ENCODE data around the gene CFAP299. TPM values are rescaled to one million over a fixed set of nuclear protein-coding genes. Genes with fewer than 3 reads are reported as not detected.

CFAP299 gene
- total RNA-seq, 4 donors from 2014 or later, result 1.2 TPM; not detected in 3

DNA sequence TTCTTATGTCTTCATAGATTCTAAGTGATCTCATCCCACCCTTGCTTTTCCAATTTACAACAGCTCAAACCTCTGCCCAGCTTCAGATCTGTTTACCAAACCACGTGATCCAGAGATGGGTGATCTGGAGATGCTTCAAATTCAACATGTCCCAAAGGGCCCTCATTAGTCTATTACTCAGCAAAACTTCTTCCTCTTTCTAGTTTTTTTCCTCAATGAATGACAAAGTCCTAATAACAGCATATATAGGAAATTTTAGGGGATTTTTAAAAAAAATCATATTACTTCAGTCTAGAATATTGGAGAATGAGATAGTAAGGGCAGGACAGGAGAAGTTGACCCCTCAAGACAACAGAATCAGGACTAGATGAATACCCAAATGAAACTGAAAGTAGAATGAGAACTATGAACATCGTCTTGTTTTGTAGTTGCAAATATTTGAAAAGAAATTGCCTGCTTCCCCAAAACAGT lies 127.1 kb downstream of the CFAP299 start:
- intact Hi-C loops (cut with DNase I; ENCODE audit: low total_unique reads), result no loop called here
- H3K9me3 ChIP-seq, result no peaks in the 10 kb centered on the region
- H3K27me3 ChIP-seq, result no peaks in the 10 kb centered on the region
- H3K27ac ChIP-seq, result no peak overlapping the region
- TF ChIP-seq, protein P1, sequence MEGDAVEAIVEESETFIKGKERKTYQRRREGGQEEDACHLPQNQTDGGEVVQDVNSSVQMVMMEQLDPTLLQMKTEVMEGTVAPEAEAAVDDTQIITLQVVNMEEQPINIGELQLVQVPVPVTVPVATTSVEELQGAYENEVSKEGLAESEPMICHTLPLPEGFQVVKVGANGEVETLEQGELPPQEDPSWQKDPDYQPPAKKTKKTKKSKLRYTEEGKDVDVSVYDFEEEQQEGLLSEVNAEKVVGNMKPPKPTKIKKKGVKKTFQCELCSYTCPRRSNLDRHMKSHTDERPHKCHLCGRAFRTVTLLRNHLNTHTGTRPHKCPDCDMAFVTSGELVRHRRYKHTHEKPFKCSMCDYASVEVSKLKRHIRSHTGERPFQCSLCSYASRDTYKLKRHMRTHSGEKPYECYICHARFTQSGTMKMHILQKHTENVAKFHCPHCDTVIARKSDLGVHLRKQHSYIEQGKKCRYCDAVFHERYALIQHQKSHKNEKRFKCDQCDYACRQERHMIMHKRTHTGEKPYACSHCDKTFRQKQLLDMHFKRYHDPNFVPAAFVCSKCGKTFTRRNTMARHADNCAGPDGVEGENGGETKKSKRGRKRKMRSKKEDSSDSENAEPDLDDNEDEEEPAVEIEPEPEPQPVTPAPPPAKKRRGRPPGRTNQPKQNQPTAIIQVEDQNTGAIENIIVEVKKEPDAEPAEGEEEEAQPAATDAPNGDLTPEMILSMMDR (IDR thresholded peaks at IDR 0.05), result no peak
- no peak for TF ChIP-seq POLR2A (IDR thresholded peaks at IDR 0.05)
- H3K4me1 ChIP-seq, result no peaks in the 10 kb centered on the region
- H3K36me3 ChIP-seq, result no peaks in the 10 kb centered on the region
- no peak overlapping the region for H3K4me3 ChIP-seq
- DNase-seq, result no peak

DNA sequence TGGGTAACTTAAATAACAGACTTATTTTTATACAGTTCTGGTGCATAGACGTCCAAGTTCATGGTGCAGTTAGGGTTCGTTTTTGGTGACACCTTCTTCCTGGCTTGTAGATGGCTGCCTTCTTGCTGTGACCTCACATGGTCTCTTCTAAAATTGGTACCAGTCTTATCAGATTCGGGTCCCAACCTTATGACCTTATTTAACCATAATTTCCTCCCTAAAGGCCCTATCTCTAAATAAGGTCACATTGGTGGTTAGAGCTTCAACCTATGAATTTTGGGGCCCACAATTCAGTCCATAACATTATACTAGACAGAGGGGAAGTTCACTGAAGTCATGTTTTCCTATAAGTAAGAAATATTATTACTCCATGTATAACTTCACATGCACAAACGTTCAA lies 128.0 kb downstream of the CFAP299 start:
- DNase-seq, result no peak
- no peaks in the 10 kb centered on the region for H3K36me3 ChIP-seq
- H3K27me3 ChIP-seq, result no peaks in the 10 kb centered on the region
- no peaks in the 10 kb centered on the region for H3K4me1 ChIP-seq
- H3K4me3 ChIP-seq, result no peak overlapping the region
- H3K27ac ChIP-seq, result no peak overlapping the region
- intact Hi-C loops (cut with DNase I; ENCODE audit: low total_unique reads), result no loop called here
- H3K9me3 ChIP-seq, result no peaks in the 10 kb centered on the region
- TF ChIP-seq, protein P1 (IDR thresholded peaks at IDR 0.05), result no peak
- TF ChIP-seq POLR2A (IDR thresholded peaks at IDR 0.05), result no peak

DNA sequence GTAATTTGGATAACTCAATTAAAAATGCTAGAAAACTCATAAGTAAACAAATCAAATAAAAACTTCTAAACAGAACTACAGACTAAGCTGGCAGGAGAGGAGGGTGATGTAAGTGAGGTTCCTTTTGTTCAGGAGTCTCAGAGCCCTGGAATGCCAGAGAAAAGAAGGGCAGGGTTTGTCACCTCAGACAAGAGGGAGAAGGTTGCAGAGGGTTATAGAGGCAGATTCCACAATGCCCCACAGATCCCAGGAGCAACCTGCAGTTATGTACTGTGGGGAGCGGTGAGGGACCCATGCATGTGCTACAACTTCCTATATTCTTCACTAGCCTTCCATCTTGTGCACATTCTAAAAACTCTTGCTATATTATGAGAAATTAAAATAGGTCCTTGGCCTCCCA lies 129.7 kb downstream of the CFAP299 start:
- H3K4me1 ChIP-seq, result no peaks in the 10 kb centered on the region
- intact Hi-C loops (cut with DNase I; ENCODE audit: low total_unique reads), result no loop called here
- DNase-seq, result no peak
- H3K9me3 ChIP-seq, result no peaks in the 10 kb centered on the region
- no peak overlapping the region for H3K27ac ChIP-seq
- no peak for TF ChIP-seq POLR2A (IDR thresholded peaks at IDR 0.05)
- TF ChIP-seq, protein P1 (IDR thresholded peaks at IDR 0.05), result no peak
- H3K4me3 ChIP-seq, result no peak overlapping the region
- H3K27me3 ChIP-seq, result no peaks in the 10 kb centered on the region
- no peaks in the 10 kb centered on the region for H3K36me3 ChIP-seq

DNA sequence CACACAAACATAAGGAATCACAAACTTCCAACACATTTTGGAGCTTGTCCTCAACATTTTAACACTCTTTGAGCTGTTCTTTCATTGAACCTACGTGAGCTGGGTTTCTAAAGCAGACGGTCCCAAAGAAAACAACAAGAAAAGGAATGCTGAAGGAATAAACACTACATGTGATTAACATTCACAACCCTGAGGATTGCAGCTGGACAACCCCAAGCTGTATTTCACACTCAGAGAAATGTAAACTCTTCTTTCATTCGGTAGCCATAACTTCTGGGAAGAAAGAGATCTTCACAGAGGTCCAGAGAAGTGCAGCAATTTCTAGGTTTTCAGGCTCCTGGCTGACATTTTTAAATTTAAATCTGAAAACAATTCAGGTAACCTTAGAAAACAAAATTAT lies 130.2 kb downstream of the CFAP299 start:
- no peak overlapping the region for H3K4me3 ChIP-seq
- intact Hi-C loops (cut with DNase I; ENCODE audit: low total_unique reads), result no loop called here
- H3K36me3 ChIP-seq, result no peaks in the 10 kb centered on the region
- TF ChIP-seq, protein P1 (IDR thresholded peaks at IDR 0.05), result no peak
- H3K27ac ChIP-seq, result no peak overlapping the region
- no peak for DNase-seq
- H3K9me3 ChIP-seq, result no peaks in the 10 kb centered on the region
- H3K27me3 ChIP-seq, result no peaks in the 10 kb centered on the region
- H3K4me1 ChIP-seq, result no peaks in the 10 kb centered on the region

DNA sequence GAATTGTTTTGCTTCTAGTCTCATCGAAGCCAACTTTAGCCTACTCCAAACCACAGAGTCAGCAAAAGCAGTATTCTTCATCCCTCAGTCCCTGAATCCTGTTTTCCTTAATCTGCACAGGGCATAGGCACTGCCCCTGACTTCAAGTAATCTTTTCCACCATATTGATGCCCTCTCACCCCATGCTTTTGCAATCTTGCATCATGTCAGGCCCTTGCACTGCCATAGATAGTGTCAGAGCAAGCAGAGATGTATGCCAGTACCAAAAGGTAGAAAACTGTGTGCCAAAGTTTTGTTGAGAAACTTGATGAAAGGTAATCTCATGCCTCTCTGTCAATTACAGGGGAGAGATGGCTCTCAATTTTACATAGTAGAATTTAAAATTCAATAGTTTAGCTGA lies 131.1 kb downstream of the CFAP299 start:
- Histone ChIP-seq H3K4me3 (no peak overlapping the region), H3K9me3 (no peaks in the 10 kb centered on the region), H3K36me3 (no peaks in the 10 kb centered on the region), H3K27ac (no peak overlapping the region), H3K4me1 (no peaks in the 10 kb centered on the region), H3K27me3 (no peaks in the 10 kb centered on the region)
- intact Hi-C loops (cut with DNase I; ENCODE audit: low total_unique reads), result no loop called here
- DNase-seq, result no peak
- TF ChIP-seq, protein P1 (IDR thresholded peaks at IDR 0.05), result no peak
- TF ChIP-seq POLR2A (IDR thresholded peaks at IDR 0.05), result no peak
